ENCODE data around the gene DCBLD1. TPM values are rescaled to one million over a fixed set of nuclear protein-coding genes. Genes with fewer than 3 reads are reported as not detected.
"Not testable (repeated sequence)": the region's sequence is repeated elsewhere in the genome, so short reads cannot be mapped to it uniquely, and the experiment has no call there.

Gene DCBLD1
- total RNA-seq, 1 experiment from 2014 or later, result 11.2 TPM

GRCh38 chr6:117514655-117515054, 32.2 kb downstream of the DCBLD1 start:
- peaks cover 17% of the 10 kb centered on the region for H3K36me3 Mint-ChIP-seq
- H3K4me3 Mint-ChIP-seq, result no peak overlapping the region
- DNase-seq (ENCODE audit: low spot score) (no peak), ATAC-seq (no peak)
- CTCF ChIA-PET, result interaction anchor here (0.7 kb wide), 1 partner anchor 176 kb away, joined by 3 read pairs; no protein-coding TSS in a partner anchor
- peaks cover 21% of the 10 kb centered on the region for H3K4me1 Mint-ChIP-seq
- no peak overlapping the region for H3K27ac Mint-ChIP-seq
- POLR2A ChIA-PET, result no interaction called here
- no peaks in the 10 kb centered on the region for H3K27me3 Mint-ChIP-seq (ENCODE audit: low read depth)
- TF ChIP-seq NFYB (CRISPR knock-in tag; conservative IDR thresholded peaks at IDR 0.05; ENCODE audit: low read depth) (no peak), ZNF281 (CRISPR knock-in tag; IDR thresholded peaks at IDR 0.05) (no peak), CTCF (IDR thresholded peaks at IDR 0.05) (no peak), NR2C2 (CRISPR knock-in tag; IDR thresholded peaks at IDR 0.05) (no peak), TEAD4 (CRISPR knock-in tag; IDR thresholded peaks at IDR 0.05) (no peak), JUN (CRISPR knock-in tag; IDR thresholded peaks at IDR 0.05) (no peak), ZMAT4 (CRISPR knock-in tag; IDR thresholded peaks at IDR 0.05) (no peak), ZNF317 (CRISPR knock-in tag; IDR thresholded peaks at IDR 0.05; ENCODE audit: borderline replicate concordance, low read depth) (no peak), PRDM15 (CRISPR knock-in tag; IDR thresholded peaks at IDR 0.05) (no peak), ZNF416 (CRISPR knock-in tag; IDR thresholded peaks at IDR 0.05) (no peak), TP53 (CRISPR knock-in tag; IDR thresholded peaks at IDR 0.05) (no peak)
- peaks cover 18% of the 10 kb centered on the region for H3K9me3 Mint-ChIP-seq

GRCh38 chr6:117515326-117515725, 32.9 kb downstream of the DCBLD1 start:
- Mint-ChIP-seq H3K36me3 (peaks cover 17% of the 10 kb centered on the region), H3K27me3 (ENCODE audit: low read depth) (no peaks in the 10 kb centered on the region), H3K4me1 (peaks cover 21% of the 10 kb centered on the region), H3K27ac (no peak overlapping the region), H3K9me3 (peaks cover 18% of the 10 kb centered on the region), H3K4me3 (no peak overlapping the region)
- TF ChIP-seq RELA (CRISPR knock-in tag; IDR thresholded peaks at IDR 0.05; ENCODE audit: borderline replicate concordance) (no peak), ZNF232 (CRISPR knock-in tag; IDR thresholded peaks at IDR 0.05) (no peak), ZNF138 (CRISPR knock-in tag; conservative IDR thresholded peaks at IDR 0.05) (no peak)
- ATAC-seq (no peak), DNase-seq (ENCODE audit: low spot score) (no peak)
- ChIA-PET CTCF (no interaction called here), POLR2A (no interaction called here)

- POLR2A ChIA-PET; DNase-seq (ENCODE audit: low spot score); CTCF ChIA-PET; H3K27ac Mint-ChIP-seq; H3K4me3 Mint-ChIP-seq; ATAC-seq; H3K27me3 Mint-ChIP-seq (ENCODE audit: low read depth): not testable (repeated sequence)
- Mint-ChIP-seq H3K36me3 (peaks cover 17% of the 10 kb centered on the region), H3K9me3 (peaks cover 18% of the 10 kb centered on the region), H3K4me1 (peaks cover 15% of the 10 kb centered on the region)
Measured at GRCh38 chr6:117517995-117518394, 35.5 kb downstream of the DCBLD1 start.
